ENCODE measurements around the gene EFCAB6.

EFCAB6 gene

DNA sequence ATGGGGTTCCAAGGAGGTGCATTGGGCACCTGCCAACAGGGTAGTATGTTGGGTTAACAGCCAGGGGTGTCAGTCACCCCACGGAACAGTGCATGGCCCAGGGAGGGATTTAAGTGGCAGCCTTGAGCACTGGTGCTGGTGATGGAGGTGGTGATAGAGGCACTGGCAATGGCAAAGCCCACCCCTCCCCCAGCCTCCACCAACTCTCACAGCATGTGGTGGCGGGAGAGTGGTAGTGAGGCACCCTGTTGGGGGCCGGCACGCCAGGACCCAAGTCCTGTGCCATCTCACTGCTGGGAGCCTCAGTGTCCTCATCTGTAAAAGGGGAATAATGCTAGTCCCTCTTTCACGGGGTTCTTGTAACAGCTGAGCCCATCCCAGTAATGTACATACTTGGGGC, 318.8 kb downstream of the EFCAB6 start:
- no peak for TF ChIP-seq POLR2A (IDR thresholded peaks at IDR 0.05; ENCODE audit: low read depth, low read length)
- TF ChIP-seq POLR2AphosphoS5 (IDR thresholded peaks at IDR 0.05; ENCODE audit: low read depth, low read length) = no peak
- TF ChIP-seq TAF1 (IDR thresholded peaks at IDR 0.05; ENCODE audit: borderline replicate concordance, low read depth, low read length) = no peak
- FAIRE-seq (no peak), DNase-seq (ENCODE audit: insufficient read length) (no peak)

DNA sequence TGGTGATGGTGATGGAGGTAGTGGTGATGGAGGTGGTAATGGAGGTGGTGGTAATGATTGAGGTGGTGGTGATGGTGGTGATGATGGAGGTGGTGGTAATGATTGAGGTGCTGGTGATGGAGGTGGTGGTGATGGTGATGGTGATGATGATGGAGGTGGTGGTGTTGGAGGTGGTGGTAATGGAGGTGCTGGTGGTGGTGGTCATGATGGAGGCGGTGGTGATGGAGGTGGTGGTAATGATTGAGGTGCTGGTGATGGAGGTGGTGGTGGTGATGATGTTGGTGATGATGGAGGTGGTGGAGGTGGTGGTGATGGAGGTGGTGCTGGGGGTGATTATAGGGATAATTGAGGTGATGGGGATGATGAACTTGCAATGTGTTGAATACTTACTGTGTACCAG, 320.4 kb downstream of the EFCAB6 start:
- FAIRE-seq (no peak), DNase-seq (ENCODE audit: insufficient read length) (no peak)
- TF ChIP-seq TAF1 (IDR thresholded peaks at IDR 0.05; ENCODE audit: borderline replicate concordance, low read depth, low read length) (no peak), POLR2AphosphoS5 (IDR thresholded peaks at IDR 0.05; ENCODE audit: low read depth, low read length) (no peak), POLR2A (IDR thresholded peaks at IDR 0.05; ENCODE audit: low read depth, low read length) (no peak)

DNA sequence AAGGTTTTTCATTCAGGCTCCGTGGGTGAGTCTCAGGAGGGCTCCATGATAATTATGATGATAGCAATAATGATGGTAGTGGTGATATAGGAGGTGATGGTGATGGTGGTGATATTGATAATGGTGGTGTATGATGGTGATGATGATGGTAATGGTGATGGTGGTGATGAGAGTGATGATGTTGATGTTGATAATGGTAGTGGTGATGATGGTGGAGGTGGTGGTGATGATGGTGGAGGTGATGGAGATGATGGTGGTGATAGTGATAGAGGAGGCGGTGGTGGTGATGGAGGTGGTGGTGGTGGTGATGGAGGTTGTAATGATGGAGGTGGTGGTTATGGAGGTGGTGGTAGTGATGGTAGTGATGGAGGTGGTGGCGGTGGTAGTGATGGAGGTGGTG, 320.9 kb downstream of the EFCAB6 start:
- no peak for DNase-seq (ENCODE audit: insufficient read length)
- TF ChIP-seq POLR2AphosphoS5 (IDR thresholded peaks at IDR 0.05; ENCODE audit: low read depth, low read length) (no peak), TAF1 (IDR thresholded peaks at IDR 0.05; ENCODE audit: borderline replicate concordance, low read depth, low read length) (no peak), POLR2A (IDR thresholded peaks at IDR 0.05; ENCODE audit: low read depth, low read length) (no peak)
- FAIRE-seq = no peak

DNA sequence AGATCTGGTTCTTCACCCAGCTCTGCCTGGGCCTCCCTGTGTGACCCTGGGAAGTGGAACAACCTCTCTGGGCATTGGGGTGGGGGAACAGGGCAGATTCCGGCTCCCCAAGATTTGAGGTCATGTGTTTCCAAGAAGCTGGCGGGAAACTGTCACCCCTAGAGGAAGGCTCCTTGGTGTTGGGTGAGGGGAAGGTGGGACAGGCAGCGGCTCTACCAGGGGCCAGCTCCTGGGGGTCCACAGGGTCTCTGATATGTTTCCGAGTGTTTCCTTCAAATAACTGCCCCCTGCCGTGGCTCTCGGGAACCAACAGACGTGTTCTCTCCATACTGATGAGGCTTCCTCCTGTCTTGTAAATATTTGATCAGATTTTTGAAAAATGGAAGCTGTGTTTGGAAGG, 321.8 kb downstream of the EFCAB6 start:
- no peak for DNase-seq (ENCODE audit: insufficient read length)
- no peak for TF ChIP-seq TAF1 (IDR thresholded peaks at IDR 0.05; ENCODE audit: borderline replicate concordance, low read depth, low read length)
- TF ChIP-seq POLR2AphosphoS5 (IDR thresholded peaks at IDR 0.05; ENCODE audit: low read depth, low read length) = no peak
- no peak for TF ChIP-seq POLR2A (IDR thresholded peaks at IDR 0.05; ENCODE audit: low read depth, low read length)
- no peak for FAIRE-seq

DNA sequence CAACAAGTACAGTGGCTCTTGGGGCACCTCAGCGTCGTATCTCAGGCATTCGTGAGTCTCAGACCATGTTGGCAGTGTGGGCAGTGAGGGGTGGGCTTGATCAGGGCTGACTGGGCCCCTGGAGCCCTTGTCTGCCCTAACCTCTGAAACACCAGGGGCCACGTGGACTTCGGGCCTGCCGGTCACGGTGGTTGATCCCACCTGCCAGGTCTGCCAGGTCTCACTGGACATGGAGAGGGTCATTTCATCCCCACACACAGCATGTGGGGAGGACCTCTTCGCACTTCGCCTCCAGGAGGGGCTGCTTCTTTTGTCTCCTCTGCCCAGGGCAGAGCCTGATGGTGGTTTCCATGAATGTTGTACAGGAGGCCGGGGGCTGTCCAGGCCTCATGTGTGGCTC, 323.2 kb downstream of the EFCAB6 start:
- FAIRE-seq (no peak), DNase-seq (ENCODE audit: insufficient read length) (no peak)
- TF ChIP-seq POLR2AphosphoS5 (IDR thresholded peaks at IDR 0.05; ENCODE audit: low read depth, low read length) = no peak

DNA sequence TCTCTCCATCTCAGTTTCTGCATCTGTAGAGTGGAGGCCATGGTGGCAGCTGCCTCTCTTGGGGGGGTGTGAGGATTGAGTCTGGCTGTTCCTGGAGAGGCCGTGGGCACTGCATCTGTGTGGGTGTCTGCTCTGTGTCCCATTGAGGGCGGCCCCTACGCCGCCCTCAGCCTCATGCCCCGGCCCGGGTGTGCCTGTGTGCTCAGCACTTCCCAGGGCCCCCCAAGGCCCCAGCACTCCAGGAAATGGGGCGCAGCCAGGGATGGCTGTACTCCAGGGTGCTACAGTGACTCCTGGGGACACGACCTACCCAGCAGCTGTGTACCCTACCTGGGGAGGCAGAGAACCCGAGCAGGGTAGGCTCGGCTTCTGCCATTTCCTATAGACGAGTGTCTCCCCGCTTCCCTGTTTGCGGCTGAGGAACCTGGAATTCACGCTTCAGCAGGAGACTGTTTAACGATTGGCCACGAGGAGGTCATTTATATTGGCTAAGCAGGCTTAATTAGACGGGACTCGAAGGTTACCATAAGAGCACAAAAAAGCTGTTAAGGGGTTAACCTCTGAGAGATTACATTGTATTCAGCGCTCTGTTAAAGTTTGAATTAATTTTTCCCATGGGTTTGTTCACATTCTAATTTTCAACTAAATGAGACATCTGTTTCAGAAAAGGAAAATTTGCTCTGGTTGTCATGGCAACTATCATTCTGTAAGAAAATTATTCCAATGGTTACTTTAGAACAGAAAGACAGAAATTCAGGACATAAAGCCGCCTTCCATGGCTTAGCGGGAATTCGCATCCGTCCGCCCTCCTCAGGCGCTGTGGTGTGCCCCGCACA, 323.9 kb downstream of the EFCAB6 start:
- no peak for FAIRE-seq
- no peak for TF ChIP-seq POLR2AphosphoS5 (IDR thresholded peaks at IDR 0.05; ENCODE audit: low read depth, low read length)
- no peak for TF ChIP-seq TAF1 (IDR thresholded peaks at IDR 0.05; ENCODE audit: borderline replicate concordance, low read depth, low read length)
- TF ChIP-seq POLR2A (IDR thresholded peaks at IDR 0.05; ENCODE audit: low read depth, low read length) = no peak
- no peak for DNase-seq (ENCODE audit: insufficient read length)

DNA sequence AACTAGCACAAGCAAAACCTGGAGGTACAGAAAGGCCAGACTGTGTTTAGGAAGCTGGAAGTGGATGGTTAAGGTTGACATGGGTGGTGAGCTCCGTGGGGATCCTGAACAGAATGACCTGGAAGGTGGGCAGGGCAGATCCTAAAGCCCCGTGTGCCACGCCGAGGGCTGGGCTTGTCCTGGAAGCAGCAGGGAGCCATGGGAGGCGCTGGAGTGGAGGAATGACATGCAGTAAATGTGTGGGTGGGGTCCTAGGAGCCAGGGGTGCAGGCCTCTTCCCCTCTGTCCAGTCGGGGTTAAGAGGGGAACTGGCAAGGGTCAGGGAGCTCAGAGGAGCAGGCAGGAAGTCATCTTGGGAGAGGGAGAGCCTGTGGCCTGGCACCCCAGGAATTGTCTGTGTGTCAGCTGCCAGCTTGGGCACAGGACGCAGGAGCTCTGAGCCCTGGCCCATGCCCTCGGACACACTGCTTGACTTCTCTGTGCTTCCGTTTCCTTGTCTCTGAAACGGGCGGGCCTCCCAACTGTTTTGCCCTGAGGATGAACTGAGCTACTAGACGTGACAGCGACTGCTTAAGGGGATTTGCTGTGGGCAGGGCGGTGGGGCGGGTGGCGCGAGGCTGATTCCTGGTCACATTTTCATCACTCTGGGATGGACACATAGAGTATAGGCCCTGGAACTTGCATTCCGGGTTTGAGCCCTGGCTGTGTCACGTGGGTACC, 324.6 kb downstream of the EFCAB6 start:
- DNase-seq (ENCODE audit: insufficient read length) (no peak), FAIRE-seq (no peak)
- no peak for TF ChIP-seq TAF1 (IDR thresholded peaks at IDR 0.05; ENCODE audit: borderline replicate concordance, low read depth, low read length)
- no peak for TF ChIP-seq POLR2A (IDR thresholded peaks at IDR 0.05; ENCODE audit: low read depth, low read length)
- TF ChIP-seq POLR2AphosphoS5 (IDR thresholded peaks at IDR 0.05; ENCODE audit: low read depth, low read length) = no peak

DNA sequence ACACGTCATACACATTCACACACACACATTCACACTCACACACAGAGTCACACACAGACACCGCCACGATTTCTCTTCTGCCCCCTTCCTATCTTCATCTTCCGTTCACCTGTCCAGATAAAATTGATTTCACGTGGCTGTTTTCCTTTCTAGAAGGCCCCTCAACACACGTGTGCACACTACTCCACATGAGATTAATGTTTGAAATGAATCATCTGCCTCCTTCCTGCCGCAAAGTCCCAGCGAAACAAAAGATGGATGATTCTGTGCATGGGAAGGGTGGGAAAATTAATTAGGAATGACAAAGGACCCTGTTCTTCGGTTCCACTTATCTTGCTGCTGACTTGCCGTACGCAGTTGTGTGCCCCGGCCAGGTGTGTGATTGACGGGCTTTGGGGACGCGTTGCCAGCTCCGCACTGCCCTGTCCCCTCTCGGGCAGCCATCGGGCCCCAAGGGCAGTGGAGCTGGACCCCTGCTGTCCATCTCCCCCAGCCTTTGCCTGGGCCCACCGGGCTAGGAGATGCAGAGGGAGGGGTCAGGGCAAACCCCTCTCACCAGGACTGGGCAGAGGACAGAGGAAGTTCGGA, 326.5 kb downstream of the EFCAB6 start:
- no peak for TF ChIP-seq TAF1 (IDR thresholded peaks at IDR 0.05; ENCODE audit: borderline replicate concordance, low read depth, low read length)
- no peak for TF ChIP-seq POLR2A (IDR thresholded peaks at IDR 0.05; ENCODE audit: low read depth, low read length)
- TF ChIP-seq POLR2AphosphoS5 (IDR thresholded peaks at IDR 0.05; ENCODE audit: low read depth, low read length) = no peak
- FAIRE-seq (no peak), DNase-seq (ENCODE audit: insufficient read length) (no peak)

DNA sequence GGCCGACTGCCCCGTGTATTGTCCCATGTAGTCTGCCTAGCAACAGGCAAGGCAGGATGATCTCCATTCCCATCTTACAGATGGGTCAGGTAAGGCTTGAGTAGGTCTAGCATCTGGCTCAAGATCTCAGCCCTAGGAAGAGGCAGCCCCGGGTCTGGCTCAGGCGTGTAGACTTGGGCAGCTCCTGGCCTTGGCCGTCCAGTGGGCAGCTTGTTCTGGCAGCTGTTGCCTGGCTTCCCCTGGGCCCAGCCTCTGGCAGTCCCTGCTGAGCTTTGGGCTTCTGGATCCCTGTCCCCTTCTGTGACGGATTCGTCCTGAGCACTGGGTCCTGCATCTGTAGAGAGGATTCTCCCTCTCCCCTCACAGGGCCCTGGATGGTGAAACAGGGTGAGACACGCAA, 327.9 kb downstream of the EFCAB6 start:
- FAIRE-seq (no peak), DNase-seq (ENCODE audit: insufficient read length) (no peak)
- TF ChIP-seq TAF1 (IDR thresholded peaks at IDR 0.05; ENCODE audit: borderline replicate concordance, low read depth, low read length) = no peak
- no peak for TF ChIP-seq POLR2A (IDR thresholded peaks at IDR 0.05; ENCODE audit: low read depth, low read length)
- TF ChIP-seq POLR2AphosphoS5 (IDR thresholded peaks at IDR 0.05; ENCODE audit: low read depth, low read length) = no peak

DNA sequence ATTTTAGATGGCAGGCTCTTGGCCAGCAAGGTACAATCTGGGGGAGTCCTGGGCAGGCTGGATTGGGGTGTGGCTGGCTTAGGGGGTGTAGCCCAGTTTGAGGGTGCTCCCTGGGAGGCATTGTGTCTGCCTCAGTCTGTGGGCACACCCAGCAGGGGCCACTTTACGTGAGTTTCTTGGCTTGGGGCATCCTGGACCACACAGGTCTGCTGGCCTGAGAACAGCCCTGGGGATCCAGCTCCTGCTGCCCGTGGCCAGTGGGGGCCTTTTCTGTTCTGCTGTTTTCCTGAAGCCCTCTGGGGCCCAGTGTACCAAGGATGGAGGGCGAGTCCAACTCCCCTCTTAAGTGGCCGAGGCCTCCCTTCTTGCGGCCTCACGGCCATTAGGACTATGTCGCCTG, 328.4 kb downstream of the EFCAB6 start:
- TF ChIP-seq POLR2A (IDR thresholded peaks at IDR 0.05; ENCODE audit: low read depth, low read length) = no peak
- no peak for TF ChIP-seq TAF1 (IDR thresholded peaks at IDR 0.05; ENCODE audit: borderline replicate concordance, low read depth, low read length)
- no peak for TF ChIP-seq POLR2AphosphoS5 (IDR thresholded peaks at IDR 0.05; ENCODE audit: low read depth, low read length)
- DNase-seq (ENCODE audit: insufficient read length) = no peak
- FAIRE-seq = no peak

DNA sequence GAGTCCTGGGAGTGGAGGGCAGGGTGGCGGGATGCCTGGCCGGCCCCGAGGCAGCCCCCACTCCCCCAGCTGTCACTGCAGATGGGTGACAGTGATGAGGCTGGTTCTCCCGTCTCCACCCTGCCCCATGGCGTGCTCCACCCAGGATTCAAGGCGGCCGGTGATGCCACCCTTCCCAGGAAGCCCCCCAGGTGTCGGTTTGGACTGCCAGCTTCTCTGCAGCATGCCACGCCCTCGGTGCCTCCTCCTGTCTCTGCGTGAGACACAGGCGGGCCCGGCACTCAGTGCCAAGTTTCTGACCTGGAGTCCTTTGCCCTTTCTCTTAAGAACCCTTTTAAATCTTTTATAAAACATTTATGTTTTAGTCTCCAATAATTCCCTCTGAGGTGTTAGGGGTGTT, 328.8 kb downstream of the EFCAB6 start:
- DNase-seq (ENCODE audit: insufficient read length) (no peak), FAIRE-seq (no peak)
- TF ChIP-seq TAF1 (IDR thresholded peaks at IDR 0.05; ENCODE audit: borderline replicate concordance, low read depth, low read length) = no peak

DNA sequence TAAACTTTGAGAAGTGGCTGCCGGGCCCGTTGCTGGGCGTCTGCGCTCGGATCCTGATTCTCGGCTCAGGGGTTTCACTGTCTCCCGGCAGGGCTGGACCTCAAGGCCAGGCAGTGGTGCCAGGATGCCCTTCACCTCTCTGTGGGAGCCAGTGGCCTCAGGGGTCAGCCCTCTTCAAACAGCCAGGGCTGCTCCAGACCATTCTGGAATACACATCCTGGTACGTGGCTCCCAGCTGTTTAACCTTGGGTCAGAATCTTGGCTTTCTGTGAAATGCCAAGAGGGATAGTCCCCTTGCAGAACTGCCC, 329.8 kb downstream of the EFCAB6 start:
- FAIRE-seq = no peak
- DNase-seq (ENCODE audit: insufficient read length) = no peak
- TF ChIP-seq POLR2AphosphoS5 (IDR thresholded peaks at IDR 0.05; ENCODE audit: low read depth, low read length) (no peak), POLR2A (IDR thresholded peaks at IDR 0.05; ENCODE audit: low read depth, low read length) (no peak), TAF1 (IDR thresholded peaks at IDR 0.05; ENCODE audit: borderline replicate concordance, low read depth, low read length) (no peak)
